Small intestine (tissue), 7 donors: ENCODE measurements around the gene BET1. TPM values are rescaled to one million over a fixed set of nuclear protein-coding genes. Genes with fewer than 3 reads are reported as not detected.

Experiments
- DNase-seq, 2 donors: peaks; one replicate each; pipeline versions ENCODE4 v3.0.0 to v3.0.0-alpha.2; 2013
- FAIRE-seq: peaks from 2 replicates; lab custom pipeline; 2012; peaks lifted over from hg19 to GRCh38; lab: Jason Lieb, UNC
- H3K27ac ChIP-seq, 3 donors: one replicate each; pipeline ENCODE4 v1.5.1; 2013; ENCODE audit warnings: low read length in 2 of 3, mild to moderate bottlenecking in 2 of 3, control low read depth in 1 of 3, inconsistent platforms in 1 of 3, low read depth in 1 of 3, moderate library complexity in 1 of 3
- H3K27me3 ChIP-seq, 3 donors: one replicate each; pipeline ENCODE4 v1.6.1; 2013; ENCODE audit warnings: low read length in 3 of 3, inconsistent platforms in 1 of 3; ENCODE audit not compliant: control insufficient read depth in 3 of 3, insufficient read depth in 3 of 3
- H3K36me3 ChIP-seq, 3 donors: one replicate each; pipeline ENCODE4 v1.6.1; 2013; ENCODE audit warnings: low read length in 3 of 3, inconsistent platforms in 1 of 3, low read depth in 1 of 3, mild to moderate bottlenecking in 1 of 3, moderate library complexity in 1 of 3; ENCODE audit not compliant: control insufficient read depth in 3 of 3, insufficient read depth in 2 of 3
- H3K4me1 ChIP-seq, 3 donors: one replicate each; pipeline ENCODE4 v1.6.1; 2013; ENCODE audit warnings: low read length in 2 of 3, inconsistent platforms in 1 of 3, low read depth in 1 of 3, mild to moderate bottlenecking in 1 of 3, moderate library complexity in 1 of 3; ENCODE audit not compliant: control insufficient read depth in 3 of 3, insufficient read depth in 2 of 3
- H3K4me3 ChIP-seq, 3 donors: one replicate each; pipeline ENCODE4 v1.5.1; 2013; ENCODE audit warnings: low read length in 3 of 3, control low read depth in 1 of 3, inconsistent platforms in 1 of 3, low read depth in 1 of 3, mild to moderate bottlenecking in 1 of 3, moderate library complexity in 1 of 3
- H3K9me3 ChIP-seq, 2 donors: one replicate each; pipeline ENCODE4 v1.6.1; 2013; ENCODE audit warnings: low read depth in 1 of 2, low read length in 1 of 2; ENCODE audit not compliant: control insufficient read depth in 2 of 2, insufficient read depth in 1 of 2
- WGBS, 3 donors: extraction: QIAGEN DNeasy Blood & Tissue Kit; methylation state at CpG; one replicate each; pipeline ENCODE4 v1.1.7; 2013; 5-methylcytosine and 5-hydroxymethylcytosine counted together
- polyA plus RNA-seq, 4 donors: library from polyadenylated mRNA; stranded (reverse) in 3 of 4; unstranded in 1 of 4; fragments of 200-250 nt in 3 of 4; fragments of 120-200 nt in 1 of 4; gene quantifications; one replicate each; pipeline versions ENCODE4 v1.2.1 to v1.2.3, GENCODE V29; 2013
- donor health status: healthy with polysubstance abuse.
- donor health status: control.
- donor health status: control.
- donor health status: Bipolar disorder and iron deficiency.
- donor health status: healthy.

BET1 gene
- polyA plus RNA-seq, 4 donors = 22.4 to 78.5 (median 47.2) TPM

- H3K36me3 ChIP-seq = no peaks in the 10 kb centered on the region
- H3K4me1 ChIP-seq = no peaks in the 10 kb centered on the region
- H3K27me3 ChIP-seq = no peaks in the 10 kb centered on the region
- DNase-seq (no peak), FAIRE-seq (no peak)
- no peak overlapping the region for H3K27ac ChIP-seq
- 92 to 97% (median 95%) methylated on average over 5 of the region's 5 CpGs for WGBS, 3 donors
- no peak overlapping the region for H3K4me3 ChIP-seq
- H3K9me3 ChIP-seq = no peaks in the 10 kb centered on the region
Measured at GRCh38 chr7:93964262-93964661, 39.9 kb downstream of the BET1 start.

GRCh38 chr7:93960986-93961385, 43.2 kb downstream of the BET1 start:
- 85 to 92% (median 89%) methylated on average over 3 of the region's 3 CpGs for WGBS, 3 donors
- Histone ChIP-seq H3K4me3 (no peak overlapping the region), H3K27ac (no peak overlapping the region), H3K4me1 (no peaks in the 10 kb centered on the region), H3K36me3 (no peaks in the 10 kb centered on the region), H3K9me3 (no peaks in the 10 kb centered on the region), H3K27me3 (no peaks in the 10 kb centered on the region)
- FAIRE-seq (no peak), DNase-seq (no peak)

GRCh38 chr7:93958651-93959050, 45.5 kb downstream of the BET1 start:
- FAIRE-seq = no peak
- H3K4me1 ChIP-seq = no peaks in the 10 kb centered on the region
- no peak overlapping the region for H3K4me3 ChIP-seq
- no peak overlapping the region for H3K27ac ChIP-seq
- DNase-seq = no peak
- no peaks in the 10 kb centered on the region for H3K9me3 ChIP-seq
- no peaks in the 10 kb centered on the region for H3K27me3 ChIP-seq
- H3K36me3 ChIP-seq = no peaks in the 10 kb centered on the region
- WGBS, 3 donors = 82 to 89% (median 87%) methylated on average over 3 of the region's 3 CpGs

GRCh38 chr7:93958216-93958615, 45.9 kb downstream of the BET1 start:
- no peak for FAIRE-seq

GRCh38 chr7:93957767-93958166, 46.4 kb downstream of the BET1 start:
- Histone ChIP-seq H3K4me1 (no peaks in the 10 kb centered on the region), H3K27ac (no peak overlapping the region), H3K27me3 (no peaks in the 10 kb centered on the region), H3K9me3 (no peaks in the 10 kb centered on the region), H3K36me3 (no peaks in the 10 kb centered on the region), H3K4me3 (no peak overlapping the region)
- 91 to 93% (median 92%) methylated on average over 1 of the region's 1 CpG for WGBS, 3 donors
- DNase-seq (no peak), FAIRE-seq (no peak)

More at GRCh38 chr7:93958216-93958615, 45.9 kb downstream of the BET1 start:
- whole genome bisulfite sequencing, 3 donors = 80 to 90% (median 84%) methylated on average over 3 of the region's 3 CpGs
- no peaks in the 10 kb centered on the region for H3K36me3 ChIP-seq
- no peaks in the 10 kb centered on the region for H3K27me3 ChIP-seq
- H3K9me3 ChIP-seq = no peaks in the 10 kb centered on the region
- H3K4me1 ChIP-seq = no peaks in the 10 kb centered on the region
- no peak overlapping the region for H3K27ac ChIP-seq
- DNase-seq = no peak
- no peak overlapping the region for H3K4me3 ChIP-seq

- H3K27ac ChIP-seq = no peak overlapping the region
- no peaks in the 10 kb centered on the region for H3K36me3 ChIP-seq
- WGBS, 3 donors = 79 to 84% (median 82%) methylated on average over 2 of the region's 2 CpGs
- H3K4me1 ChIP-seq = no peaks in the 10 kb centered on the region
- no peak for DNase-seq
- no peaks in the 10 kb centered on the region for H3K27me3 ChIP-seq
- H3K9me3 ChIP-seq = no peaks in the 10 kb centered on the region
- no peak overlapping the region for H3K4me3 ChIP-seq
- FAIRE-seq = no peak
Measured at GRCh38 chr7:93955304-93955703, 48.9 kb downstream of the BET1 start.

GRCh38 chr7:93949423-93949822, 54.7 kb downstream of the BET1 start:
- WGBS, 3 donors = 54 to 67% (median 63%) methylated on average over 1 of the region's 1 CpG
- Histone ChIP-seq H3K4me3 (no peak overlapping the region), H3K36me3 (no peaks in the 10 kb centered on the region), H3K27ac (no peak overlapping the region), H3K4me1 (no peaks in the 10 kb centered on the region), H3K9me3 (no peaks in the 10 kb centered on the region), H3K27me3 (no peaks in the 10 kb centered on the region)
- FAIRE-seq (no peak), DNase-seq (no peak)

GRCh38 chr7:93948873-93949272, 55.3 kb downstream of the BET1 start:
- no peak for DNase-seq
- no peaks in the 10 kb centered on the region for H3K36me3 ChIP-seq
- H3K9me3 ChIP-seq = no peaks in the 10 kb centered on the region
- no peaks in the 10 kb centered on the region for H3K27me3 ChIP-seq
- no peak overlapping the region for H3K4me3 ChIP-seq
- H3K4me1 ChIP-seq = no peaks in the 10 kb centered on the region
- FAIRE-seq = no peak
- 26 to 71% (median 29%) methylated on average over 1 to 2 of the region's 2 CpGs for WGBS, 3 donors
- no peak overlapping the region for H3K27ac ChIP-seq

GRCh38 chr7:93948106-93948505, 56.0 kb downstream of the BET1 start:
- no peak for DNase-seq
- Histone ChIP-seq H3K27me3 (no peaks in the 10 kb centered on the region), H3K9me3 (no peaks in the 10 kb centered on the region), H3K27ac (no peak overlapping the region), H3K4me1 (no peaks in the 10 kb centered on the region), H3K36me3 (no peaks in the 10 kb centered on the region), H3K4me3 (no peak overlapping the region)
- no peak for FAIRE-seq
- 29 to 56% (median 35%) methylated on average over 1 of the region's 1 CpG for WGBS, 3 donors
